Trophoblast cell (in vitro differentiated cells and primary cell): Measurements from ENCODE around the gene ZNRF2.

ENCODE experiments used
- DNase-seq, 2 donors: peaks; one replicate each; pipeline ENCODE4 v3.0.0-alpha.2; 2016
- H2AFZ ChIP-seq: 2 replicates; pipeline ENCODE4 v1.6.1; 2013; ENCODE audit warnings: low read length, moderate library complexity, mild to moderate bottlenecking; ENCODE audit not compliant: insufficient read depth, poor library complexity
- H2AK5ac ChIP-seq: 2 replicates; pipeline ENCODE4 v1.6.1; 2013; ENCODE audit warnings: mild to moderate bottlenecking, low read length
- H2BK120ac ChIP-seq: 2 replicates; pipeline ENCODE4 v1.6.1; 2013; ENCODE audit warnings: low read length, mild to moderate bottlenecking, moderate library complexity; ENCODE audit not compliant: insufficient read depth, poor library complexity
- H2BK12ac ChIP-seq: 2 replicates; pipeline ENCODE4 v1.6.1; 2013; ENCODE audit warnings: mild to moderate bottlenecking, low read length, moderate library complexity
- H2BK5ac ChIP-seq: 2 replicates; pipeline ENCODE4 v1.6.1; 2013; ENCODE audit warnings: low read length, low read depth, moderate library complexity, mild to moderate bottlenecking; ENCODE audit not compliant: poor library complexity
- H3K14ac ChIP-seq: 2 replicates; pipeline ENCODE4 v1.6.1; 2013; ENCODE audit warnings: mild to moderate bottlenecking, low read length
- H3K18ac ChIP-seq: 2 replicates; pipeline ENCODE4 v1.6.1; 2013; ENCODE audit warnings: mild to moderate bottlenecking, low read length
- H3K23ac ChIP-seq: 2 replicates; pipeline ENCODE4 v1.6.1; 2013; ENCODE audit warnings: low read length
- H3K27ac ChIP-seq: 2 replicates; pipeline ENCODE4 v1.5.1; 2013; ENCODE audit warnings: low read depth, mild to moderate bottlenecking, inconsistent platforms, low read length, moderate library complexity
- H3K27me3 ChIP-seq: 2 replicates; pipeline ENCODE4 v1.6.1; 2013; ENCODE audit warnings: inconsistent platforms, mild to moderate bottlenecking, low read length, moderate library complexity; ENCODE audit not compliant: insufficient read depth
- H3K36me3 ChIP-seq, 2 experiments: 1 replicate in 1 of 2; 2 replicates in 1 of 2; pipeline ENCODE4 v1.6.1; 2013; ENCODE audit warnings: low read length in 2 of 2, mild to moderate bottlenecking in 2 of 2, moderate library complexity in 1 of 2; ENCODE audit not compliant: insufficient read depth in 2 of 2, control insufficient read depth in 1 of 2
- H3K4ac ChIP-seq: 2 replicates; pipeline ENCODE4 v1.6.1; 2013; ENCODE audit warnings: low read depth, mild to moderate bottlenecking, low read length, moderate library complexity
- H3K4me1 ChIP-seq, 2 experiments: 1 replicate in 1 of 2; 2 replicates in 1 of 2; pipeline ENCODE4 v1.6.1; 2013; ENCODE audit warnings: low read length in 2 of 2, mild to moderate bottlenecking in 2 of 2, moderate library complexity in 1 of 2; ENCODE audit not compliant: insufficient read depth in 2 of 2, control insufficient read depth in 1 of 2
- H3K4me2 ChIP-seq: 2 replicates; pipeline ENCODE4 v1.6.1; 2013; ENCODE audit warnings: inconsistent platforms, mild to moderate bottlenecking, low read length, moderate library complexity
- H3K4me3 ChIP-seq: 2 replicates; pipeline ENCODE4 v1.5.1; 2013; ENCODE audit warnings: mild to moderate bottlenecking, low read depth, low read length, inconsistent platforms
- H3K79me1 ChIP-seq: one replicate; pipeline ENCODE4 v1.6.1; 2013; ENCODE audit warnings: low read length
- H3K79me2 ChIP-seq: 2 replicates; pipeline ENCODE4 v1.6.1; 2013; ENCODE audit warnings: low read length, mild to moderate bottlenecking; ENCODE audit not compliant: control insufficient read depth, insufficient read depth, poor library complexity
- H3K9ac ChIP-seq: 2 replicates; pipeline ENCODE4 v1.6.1; 2013; ENCODE audit warnings: mild to moderate bottlenecking, low read length
- H3K9me3 ChIP-seq: 2 replicates; pipeline ENCODE4 v1.6.1; 2013; ENCODE audit warnings: low read depth, mild to moderate bottlenecking, control low read depth, inconsistent platforms, low read length; ENCODE audit not compliant: insufficient read depth
- H4K12ac ChIP-seq: 2 replicates; pipeline ENCODE4 v1.6.1; 2013; ENCODE audit warnings: low read depth, mild to moderate bottlenecking, low read length, moderate library complexity
- H4K8ac ChIP-seq: 2 replicates; pipeline ENCODE4 v1.6.1; 2013; ENCODE audit warnings: low read depth, mild to moderate bottlenecking, low read length, moderate library complexity
- H4K91ac ChIP-seq: one replicate; pipeline ENCODE4 v1.6.1; 2013; ENCODE audit warnings: low read depth, mild to moderate bottlenecking, low read length, moderate library complexity
- WGBS: extraction: QIAGEN DNeasy Blood & Tissue Kit; methylation state at CpG from one replicate; pipeline ENCODE4 v1.1.7; 2013; ENCODE audit warnings: missing lambda C conversion rate; ENCODE audit not compliant: insufficient read length, insufficient coverage; ENCODE audit errors: extremely low coverage; 5-methylcytosine and 5-hydroxymethylcytosine counted together

ZNRF2 gene

DNA sequence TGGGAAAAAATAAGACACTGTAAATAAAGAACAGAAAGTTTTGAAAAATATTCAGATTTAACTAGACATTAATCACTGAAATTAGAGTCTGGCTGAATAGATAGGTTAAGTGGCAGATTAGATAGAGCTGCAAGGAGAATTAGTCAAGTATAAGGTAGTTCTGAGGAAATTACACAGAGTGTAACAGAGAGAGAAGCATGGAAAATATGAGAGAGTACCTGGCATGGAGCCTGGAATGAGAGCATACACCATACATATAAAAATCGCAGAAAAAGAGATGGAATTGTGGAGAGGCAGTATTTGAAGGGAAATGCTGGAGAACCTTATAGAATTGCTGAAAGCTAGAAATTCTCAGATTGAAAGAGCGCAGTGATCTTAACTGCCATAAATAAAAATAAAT, 46.9 kb downstream of the ZNRF2 start:
- WGBS, result no CpG with 5 or more reads among the region's 2 CpGs
- H3K23ac ChIP-seq, result no peak overlapping the region
- H3K18ac ChIP-seq, result no peak overlapping the region
- no peak overlapping the region for H3K4me3 ChIP-seq
- no peak overlapping the region for H3K9ac ChIP-seq
- H2BK120ac ChIP-seq, result no peak overlapping the region
- H2AFZ ChIP-seq, result no peak overlapping the region
- H2AK5ac ChIP-seq, result no peak overlapping the region
- no peak overlapping the region for H4K12ac ChIP-seq
- no peak overlapping the region for H4K91ac ChIP-seq
- no peaks in the 10 kb centered on the region for H3K9me3 ChIP-seq
- H3K14ac ChIP-seq, result no peak overlapping the region
- no peaks in the 10 kb centered on the region for H3K79me1 ChIP-seq
- no peaks in the 10 kb centered on the region for H3K27me3 ChIP-seq
- no peak overlapping the region for H4K8ac ChIP-seq
- H3K4me1 ChIP-seq, result no peaks in the 10 kb centered on the region
- no peaks in the 10 kb centered on the region for H3K79me2 ChIP-seq
- H3K36me3 ChIP-seq, result no peaks in the 10 kb centered on the region
- no peak for DNase-seq
- H3K27ac ChIP-seq, result no peak overlapping the region
- H3K4me2 ChIP-seq, result no peak overlapping the region
- no peak overlapping the region for H2BK5ac ChIP-seq
- H2BK12ac ChIP-seq, result no peak overlapping the region
- H3K4ac ChIP-seq, result no peak overlapping the region

DNA sequence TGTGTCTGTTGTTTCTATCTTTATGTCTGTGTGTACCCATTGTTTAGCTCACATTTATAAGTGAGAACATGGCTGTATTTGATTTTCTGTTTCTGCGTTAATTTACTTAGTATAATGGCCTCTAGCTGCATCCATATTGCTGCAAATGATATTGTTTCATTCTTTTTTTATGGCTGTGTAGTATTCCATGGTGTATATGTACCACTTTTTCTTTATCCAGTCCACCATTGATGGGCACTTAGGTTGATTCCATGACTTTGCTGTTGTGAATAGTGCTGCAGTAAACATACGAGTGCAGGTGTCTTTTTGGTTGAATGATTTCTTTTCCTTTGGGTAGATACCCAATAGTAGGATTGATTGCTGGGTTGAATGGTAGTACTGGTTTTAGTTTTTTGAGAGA, 48.2 kb downstream of the ZNRF2 start:
- Histone ChIP-seq H2AFZ (no peak overlapping the region), H3K23ac (no peak overlapping the region), H4K8ac (no peak overlapping the region), H3K4me1 (no peaks in the 10 kb centered on the region), H3K4me2 (no peak overlapping the region), H3K36me3 (no peaks in the 10 kb centered on the region), H3K9ac (no peak overlapping the region), H3K27me3 (no peaks in the 10 kb centered on the region), H3K14ac (no peak overlapping the region), H2BK120ac (no peak overlapping the region), H3K79me1 (no peaks in the 10 kb centered on the region), H3K9me3 (no peaks in the 10 kb centered on the region), H2BK5ac (no peak overlapping the region), H3K79me2 (no peaks in the 10 kb centered on the region), H3K27ac (no peak overlapping the region), H3K4me3 (no peak overlapping the region), H2BK12ac (no peak overlapping the region), H3K4ac (no peak overlapping the region), H4K12ac (no peak overlapping the region), H2AK5ac (no peak overlapping the region), H4K91ac (no peak overlapping the region), H3K18ac (no peak overlapping the region)
- no peak for DNase-seq
- no CpG with 5 or more reads among the region's 2 CpGs for WGBS

GRCh38 chr7:30335763-30336487, 51.5 kb downstream of the ZNRF2 start:
- Histone ChIP-seq H3K79me2 (no peaks in the 10 kb centered on the region), H4K12ac (no peak overlapping the region), H3K4me1 (no peaks in the 10 kb centered on the region), H2AK5ac (no peak overlapping the region), H2AFZ (no peak overlapping the region), H3K27ac (no peak overlapping the region), H4K91ac (no peak overlapping the region), H3K27me3 (no peaks in the 10 kb centered on the region), H3K23ac (no peak overlapping the region), H3K9ac (no peak overlapping the region), H3K36me3 (no peaks in the 10 kb centered on the region), H3K18ac (no peak overlapping the region), H3K4me3 (no peak overlapping the region), H3K9me3 (no peaks in the 10 kb centered on the region), H2BK120ac (no peak overlapping the region), H3K4me2 (no peak overlapping the region), H4K8ac (no peak overlapping the region), H3K79me1 (no peaks in the 10 kb centered on the region), H2BK5ac (no peak overlapping the region), H3K14ac (no peak overlapping the region), H2BK12ac (no peak overlapping the region), H3K4ac (no peak overlapping the region)
- no peak for DNase-seq
- WGBS, result no CpG with 5 or more reads among the region's 4 CpGs

GRCh38 chr7:30344513-30344912, 60.1 kb downstream of the ZNRF2 start:
- Histone ChIP-seq H3K23ac (no peak overlapping the region), H2BK5ac (no peak overlapping the region), H3K27me3 (no peaks in the 10 kb centered on the region), H2BK120ac (no peak overlapping the region), H3K4me1 (peaks cover 0 to 2% of the 10 kb centered on the region in 2 experiments), H4K8ac (no peak overlapping the region), H2BK12ac (no peak overlapping the region), H3K9ac (no peak overlapping the region), H3K18ac (no peak overlapping the region), H4K91ac (no peak overlapping the region), H3K14ac (no peak overlapping the region), H3K4me3 (no peak overlapping the region), H3K9me3 (no peaks in the 10 kb centered on the region), H3K27ac (no peak overlapping the region), H3K4ac (no peak overlapping the region), H4K12ac (no peak overlapping the region), H3K36me3 (no peaks in the 10 kb centered on the region), H3K79me2 (no peaks in the 10 kb centered on the region), H3K4me2 (no peak overlapping the region), H2AK5ac (no peak overlapping the region), H2AFZ (no peak overlapping the region), H3K79me1 (peaks cover 3% of the 10 kb centered on the region)
- DNase-seq, result no peak
- WGBS, result no CpG with 5 or more reads among the region's 1 CpG
